Pancreas (tissue), 8 donors: Measurements from ENCODE around the gene ALOXE3. TPM values are rescaled to one million over a fixed set of nuclear protein-coding genes. Genes with fewer than 3 reads are reported as not detected.

Experiments used
- microRNA-seq, 2 donors: library from miRNA; unstranded; fragments of <30 nt; microRNA quantifications; one replicate each; pipeline versions ENCODE4 to v1.1.0, GENCODE V29; 2019 to 2020
- polyA plus RNA-seq, 2 donors: library from polyadenylated mRNA; stranded (reverse); fragments of 200-250 nt; gene quantifications; one replicate each; pipeline ENCODE4 v1.2.3, GENCODE V29; 2013
- total RNA-seq, 6 donors: library from RNA; stranded (reverse); fragmentation: NEBNext Ultra II Directional in 4 of 6; extraction: Animal tissue kit (Norgen Biotek cat#: 25700) in 4 of 6; gene quantifications; one replicate each; pipeline versions ENCODE4 v1.2.1 to v1.2.4, GENCODE V29; 2021 to 2023
- donor health status: healthy with polysubstance abuse.
- donor health status: DM: no; HTN: no; CAD: no; lungs with moderate emphysema.
- donor health status: DM: no; HTN: no; CAD: no.
- donor health status: Bipolar disorder and iron deficiency.
- donor health status: DM: yes; HTN: yes; CAD: no.
- donor health status: DM: no; HTN: no; CAD: no.
- donor health status: DM: no; HTN: no; CAD: no.
- donor health status: DM: yes; HTN: yes; CAD: no.

Gene ALOXE3
- total and polyA plus RNA-seq, 8 donors = 0.35 TPM; not detected in 7

Small RNA genes lying within 50 kb of the gene (microRNA-seq; reads per million reads assigned to microRNA genes)
- 0 reads per million in 2 donors for gene MIR4314
- gene MIR6883 = 0 to 0.39 reads per million in 2 donors

Other genes starting within 250 kb of the ALOXE3 start
- 100 to 1,000 TPM in 1 of 6 donors, 10 to 100 TPM in 5; 35.9 to 101 (median 43.1) TPM for gene CHD3, start 229.7 kb downstream of the ALOXE3 start, total RNA-seq
- 100 to 1,000 TPM; 117 to 143 TPM for gene CHD3, start 229.7 kb downstream of the ALOXE3 start, polyA plus RNA-seq
- 1 to 10 TPM; 1.2 to 2.8 (median 2.0) TPM for gene RNF227, start 202.2 kb downstream of the ALOXE3 start, total RNA-seq
- 1 to 10 TPM; 1.6 to 3.0 TPM for gene RNF227, start 202.2 kb downstream of the ALOXE3 start, polyA plus RNA-seq
- gene KCNAB3, start 188.7 kb downstream of the ALOXE3 start, total RNA-seq = 1 to 10 TPM in 3 of 6 donors, under 1 TPM in 3; 0.51 to 1.6 (median 0.98) TPM
- gene KCNAB3, start 188.7 kb downstream of the ALOXE3 start, polyA plus RNA-seq = 1 to 10 TPM; 4.7 to 8.1 TPM
- gene TRAPPC1, start 186.6 kb downstream of the ALOXE3 start, total RNA-seq = 10 to 100 TPM; 27.3 to 67.1 (median 39.2) TPM
- 10 to 100 TPM; 56.0 to 66.0 TPM for gene TRAPPC1, start 186.6 kb downstream of the ALOXE3 start, polyA plus RNA-seq
- 10 to 100 TPM in 2 of 6 donors, 1 to 10 TPM in 4; 5.8 to 17.9 (median 8.5) TPM for gene CNTROB, start 186.3 kb downstream of the ALOXE3 start, total RNA-seq
- gene CNTROB, start 186.3 kb downstream of the ALOXE3 start, polyA plus RNA-seq = 10 to 100 TPM; 30.8 to 46.1 TPM
- gene GUCY2D, start 115.9 kb downstream of the ALOXE3 start, total RNA-seq = under 1 TPM in 4 of 6 donors, not detected in 2; 0.22 to 0.47 (median 0.28) TPM
- gene GUCY2D, start 115.9 kb downstream of the ALOXE3 start, polyA plus RNA-seq = under 1 TPM; 0.02 to 0.04 TPM
- 1 to 10 TPM in 1 of 6 donors, under 1 TPM in 4, not detected in 1; 0.09 to 4.7 (median 0.37) TPM for gene ALOX15B, start 79.5 kb downstream of the ALOXE3 start, total RNA-seq
- gene ALOX15B, start 79.5 kb downstream of the ALOXE3 start, polyA plus RNA-seq = under 1 TPM; 0.05 to 0.19 TPM
- under 1 TPM in 1 of 6 donors, not detected in 5; 0.31 TPM for gene ALOX12B, start 30.8 kb downstream of the ALOXE3 start, total RNA-seq
- gene ALOX12B, start 30.8 kb downstream of the ALOXE3 start, polyA plus RNA-seq = under 1 TPM in 1 of 2 donors, not detected in 1; 0.16 TPM
- not detected for gene HES7, start 5.6 kb upstream of the ALOXE3 start, total RNA-seq
- under 1 TPM; 0.08 to 0.16 TPM for gene HES7, start 5.6 kb upstream of the ALOXE3 start, polyA plus RNA-seq
- 100 to 1,000 TPM in 2 of 6 donors, 10 to 100 TPM in 4; 17.5 to 105 (median 67.6) TPM for gene PER1, start 33.9 kb upstream of the ALOXE3 start, total RNA-seq
- gene PER1, start 33.9 kb upstream of the ALOXE3 start, polyA plus RNA-seq = 100 to 1,000 TPM; 107 to 158 TPM
- gene VAMP2, start 44.4 kb upstream of the ALOXE3 start, total RNA-seq = 10 to 100 TPM; 19.5 to 35.7 (median 29.6) TPM
- 10 to 100 TPM; 29.8 to 82.0 TPM for gene VAMP2, start 44.4 kb upstream of the ALOXE3 start, polyA plus RNA-seq
- 10 to 100 TPM in 1 of 6 donors, 1 to 10 TPM in 5; 5.2 to 10.2 (median 6.3) TPM for gene TMEM107, start 57.9 kb upstream of the ALOXE3 start, total RNA-seq
- 10 to 100 TPM in 1 of 2 donors, 1 to 10 TPM in 1; 5.7 to 11.1 TPM for gene TMEM107, start 57.9 kb upstream of the ALOXE3 start, polyA plus RNA-seq
- 10 to 100 TPM in 1 of 6 donors, 1 to 10 TPM in 5; 4.9 to 10.4 (median 6.9) TPM for gene BORCS6, start 71.7 kb upstream of the ALOXE3 start, total RNA-seq
- gene BORCS6, start 71.7 kb upstream of the ALOXE3 start, polyA plus RNA-seq = 1 to 10 TPM; 4.5 to 6.1 TPM
- gene AURKB, start 92.1 kb upstream of the ALOXE3 start, total RNA-seq = 1 to 10 TPM in 1 of 6 donors, under 1 TPM in 2, not detected in 3; 0.47 to 2.0 (median 0.95) TPM
- under 1 TPM; 0.40 to 0.72 TPM for gene AURKB, start 92.1 kb upstream of the ALOXE3 start, polyA plus RNA-seq
- 10 to 100 TPM; 15.4 to 40.8 (median 17.3) TPM for gene CTC1, start 129.5 kb upstream of the ALOXE3 start, total RNA-seq
- gene CTC1, start 129.5 kb upstream of the ALOXE3 start, polyA plus RNA-seq = 10 to 100 TPM; 22.6 to 42.6 TPM
- 10 to 100 TPM; 11.5 to 21.4 (median 18.7) TPM for gene PFAS, start 130.8 kb upstream of the ALOXE3 start, total RNA-seq
- 10 to 100 TPM; 11.7 to 21.1 TPM for gene PFAS, start 130.8 kb upstream of the ALOXE3 start, polyA plus RNA-seq
- gene RANGRF, start 170.2 kb upstream of the ALOXE3 start, total RNA-seq = 10 to 100 TPM in 1 of 6 donors, 1 to 10 TPM in 5; 2.8 to 14.5 (median 6.6) TPM
- gene RANGRF, start 170.2 kb upstream of the ALOXE3 start, polyA plus RNA-seq = 10 to 100 TPM; 14.0 to 27.4 TPM
- gene SLC25A35, start 176.9 kb upstream of the ALOXE3 start, total RNA-seq = 10 to 100 TPM in 1 of 6 donors, 1 to 10 TPM in 5; 1.1 to 12.2 (median 2.7) TPM
- 1 to 10 TPM; 7.3 to 9.5 TPM for gene SLC25A35, start 176.9 kb upstream of the ALOXE3 start, polyA plus RNA-seq
- gene ARHGEF15, start 191.7 kb upstream of the ALOXE3 start, total RNA-seq = 1 to 10 TPM; 1.7 to 3.2 (median 2.0) TPM
- gene ARHGEF15, start 191.7 kb upstream of the ALOXE3 start, polyA plus RNA-seq = 10 to 100 TPM; 12.4 to 23.9 TPM
- not detected for gene ODF4, start 221.3 kb upstream of the ALOXE3 start, total RNA-seq
- not detected for gene ODF4, start 221.3 kb upstream of the ALOXE3 start, polyA plus RNA-seq